Stimulated activated CD4-positive, alpha-beta T cell treated with anti-CD3 and anti-CD28 coated beads, Interleukin-15, amount 100 ng/mL, for 1 hour (primary cell): Measurements from ENCODE around the gene LAS1L.
"Not testable (repeated sequence)": the region's sequence is repeated elsewhere in the genome, so short reads cannot be mapped to it uniquely, and the experiment has no call there.

ENCODE experiments used
- DNase-seq, 2 donors: peaks; one replicate each; pipeline ENCODE4 v3.0.0-alpha.2; 2020; ENCODE audit warnings: low read depth in 1 of 2, low spot score in 1 of 2

LAS1L gene

DNA sequence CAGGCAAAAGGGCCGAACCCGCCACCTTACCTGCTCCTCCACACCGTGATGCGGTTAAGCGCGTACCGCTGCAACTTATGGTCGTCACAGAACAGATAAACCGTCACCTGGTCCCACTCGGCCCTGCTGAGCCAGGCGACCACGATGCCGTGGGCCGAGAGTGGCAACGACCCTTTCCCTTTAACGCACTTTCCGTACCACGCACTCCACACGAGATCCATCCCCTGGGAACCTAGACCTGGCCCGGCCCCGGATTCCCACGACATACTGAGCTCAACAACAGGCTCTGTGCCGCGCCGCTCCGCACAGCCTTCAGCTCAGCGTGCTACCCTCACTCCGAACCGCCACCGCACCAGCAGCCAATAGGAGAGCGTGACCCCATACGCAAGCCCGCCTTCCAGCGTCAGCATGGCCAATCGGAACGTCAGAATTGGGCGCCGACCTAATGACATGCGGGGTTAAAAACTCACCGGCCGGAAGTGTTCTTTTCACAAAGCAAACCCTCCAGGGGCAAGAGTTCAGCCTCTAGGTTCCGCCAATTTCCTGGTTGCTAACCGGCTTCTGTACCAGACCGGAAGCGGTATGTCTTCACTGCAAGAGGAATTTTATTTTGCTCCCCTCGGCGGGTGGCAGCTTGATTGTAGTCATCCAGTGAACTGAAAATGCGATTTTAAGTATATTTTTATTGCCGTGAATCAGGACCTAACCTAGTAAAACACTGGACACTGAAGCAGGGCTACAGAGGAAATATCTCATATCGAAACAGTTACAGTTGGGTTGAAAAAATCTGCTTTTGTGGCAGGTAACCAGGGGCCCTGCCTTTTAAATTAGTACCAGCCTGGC, at the start of gene LAS1L:
LAS1L (minus strand) TSS at position 338 of the 843 bp plus-strand sequence; CDS start at position 266, 72 bp downstream.
- peak; percentile 75 to 77 for DNase-seq

DNA sequence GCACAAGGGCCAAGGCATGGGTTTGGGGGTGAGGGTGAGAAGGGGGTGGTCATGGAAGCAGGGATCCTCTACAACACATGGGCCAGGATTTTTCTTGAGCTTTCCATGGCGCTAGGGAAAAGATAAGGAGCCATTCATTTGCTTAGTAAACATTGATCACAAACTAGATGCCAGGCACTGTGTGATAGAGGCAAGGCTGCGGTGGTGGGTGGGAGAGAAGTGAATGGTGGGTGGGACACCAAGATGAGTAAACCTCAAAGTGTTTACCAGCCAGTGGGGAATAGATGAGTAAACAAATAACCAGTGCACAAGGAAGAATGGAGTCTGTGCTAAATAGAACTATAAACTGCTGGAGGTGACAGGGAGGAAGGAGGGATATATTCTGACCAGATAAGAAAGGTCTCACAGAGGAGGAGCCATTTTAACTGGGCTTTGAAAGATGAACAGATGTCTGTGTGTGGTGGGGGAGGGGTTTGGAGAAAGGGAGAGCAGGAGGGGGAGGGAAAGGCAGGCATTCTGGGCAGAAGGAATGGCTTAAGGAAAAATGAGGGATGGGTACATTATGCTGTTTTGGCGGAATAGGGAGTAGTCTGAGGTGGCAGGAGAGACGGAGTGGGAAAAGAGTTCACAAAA, 48.0 kb upstream of the LAS1L start:
- DNase-seq: no peak

DNA sequence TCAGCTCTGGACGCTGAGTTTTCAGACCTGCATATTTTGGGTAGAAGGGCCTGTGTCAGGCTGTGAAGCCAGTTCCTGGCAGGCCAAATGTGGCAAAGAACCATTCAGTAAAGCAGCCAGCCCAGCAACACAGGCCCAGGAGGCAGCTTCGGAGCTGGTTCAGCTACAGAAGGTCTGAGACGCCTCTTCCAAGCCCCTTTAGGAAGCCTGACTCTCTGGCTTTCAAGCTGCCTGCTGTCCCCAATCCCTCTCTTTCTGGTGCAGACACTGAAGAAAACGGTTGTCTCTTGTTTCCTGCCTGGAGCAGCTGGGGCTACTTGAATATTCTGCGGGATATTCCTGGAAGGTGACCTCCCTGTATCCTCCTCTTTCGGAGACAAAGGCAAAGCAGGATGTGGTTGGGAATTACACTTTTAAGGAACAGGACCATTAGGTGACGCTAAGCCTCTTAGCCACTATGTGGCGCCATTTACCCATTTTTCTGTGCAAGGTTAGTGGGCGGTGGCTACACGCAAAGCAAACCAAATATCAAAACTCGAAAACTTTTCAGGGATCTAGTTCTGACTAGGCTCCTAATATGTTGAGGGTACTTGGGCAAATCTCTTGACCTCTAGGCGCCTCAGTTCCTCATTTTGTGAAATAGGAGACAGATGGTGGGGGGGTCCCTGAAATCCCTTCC, 47.2 kb upstream of the LAS1L start:
- peak in 1 of 2 donors; percentile 11 for DNase-seq

DNA sequence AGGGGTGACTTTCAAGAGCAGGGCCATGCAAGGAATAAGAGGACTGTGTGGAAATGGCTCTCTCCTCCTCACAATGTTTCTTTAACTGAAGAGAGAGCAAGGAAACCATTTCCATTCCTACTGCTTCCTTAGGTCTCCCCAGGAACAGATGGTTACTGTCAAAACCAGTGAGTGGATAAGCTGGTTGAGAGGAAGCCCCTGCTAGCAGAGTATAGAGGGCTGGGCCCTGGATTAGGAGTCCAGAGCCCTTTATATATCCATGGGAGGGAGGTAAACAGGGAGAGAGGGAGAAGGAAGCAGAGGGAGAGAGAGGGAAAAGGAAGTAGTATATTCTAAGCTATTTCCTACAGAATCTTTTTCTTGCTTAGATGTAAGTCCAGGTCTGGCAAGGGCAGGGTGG, 43.8 kb upstream of the LAS1L start:
- DNase-seq: no peak

DNA sequence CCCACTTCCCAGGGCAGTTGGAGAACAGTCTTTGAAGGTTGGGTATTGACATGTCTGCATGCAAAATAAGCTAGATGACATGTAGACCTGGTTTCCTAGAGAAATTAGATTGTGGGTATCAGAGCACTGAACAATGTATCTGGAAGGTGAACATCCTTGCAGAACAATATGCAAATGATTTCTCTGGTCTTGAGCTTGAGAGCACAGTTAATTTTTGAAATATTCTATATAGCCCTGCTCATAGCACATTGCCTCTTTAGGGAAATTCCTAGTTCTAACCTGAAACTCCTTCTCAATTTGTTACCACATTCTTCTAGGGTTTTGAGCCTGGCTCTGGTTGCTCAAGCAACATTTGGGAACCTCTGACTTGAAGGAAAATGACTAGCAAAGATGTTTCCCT, 41.6 kb upstream of the LAS1L start:
- DNase-seq: no peak

DNA sequence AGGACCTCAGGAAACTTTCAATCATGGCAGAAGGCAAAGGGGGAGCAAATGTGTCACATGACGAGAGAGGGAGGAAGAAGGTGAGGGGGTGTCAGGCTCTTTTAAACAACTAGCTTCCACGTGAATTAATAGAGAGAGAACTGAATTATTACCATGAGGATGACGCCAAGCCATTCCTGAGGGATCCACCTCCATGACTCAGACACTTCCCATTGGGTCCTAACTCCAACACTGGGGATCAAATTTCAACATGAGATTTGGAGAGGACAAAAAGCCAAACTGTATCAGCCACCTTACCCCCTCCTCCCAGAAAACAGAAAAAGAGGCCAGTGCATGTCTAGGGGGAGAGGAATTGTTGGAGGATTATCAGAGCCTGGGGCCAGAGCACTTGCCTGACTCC, 40.4 kb upstream of the LAS1L start:
- no peak for DNase-seq

DNA sequence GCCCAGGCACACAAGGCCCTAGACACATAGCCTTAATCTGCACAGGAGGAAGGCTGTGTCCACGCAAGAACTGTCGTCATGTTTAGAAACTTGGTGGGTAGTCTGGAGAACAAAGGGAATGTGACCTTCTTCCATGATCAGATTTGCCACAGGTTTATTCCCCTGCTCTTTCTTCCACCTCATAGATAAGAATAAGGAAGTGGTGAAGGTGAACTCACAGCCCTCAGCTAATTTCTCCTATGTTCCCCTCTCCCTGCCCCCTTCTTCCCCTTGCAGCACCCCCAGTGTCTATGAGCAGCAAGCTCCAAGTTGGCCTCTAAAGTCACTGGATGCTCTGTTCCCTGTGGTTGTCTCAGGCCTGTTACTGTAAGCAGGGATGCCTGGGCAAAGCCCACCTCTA, 39.8 kb upstream of the LAS1L start:
- DNase-seq: no peak

DNA sequence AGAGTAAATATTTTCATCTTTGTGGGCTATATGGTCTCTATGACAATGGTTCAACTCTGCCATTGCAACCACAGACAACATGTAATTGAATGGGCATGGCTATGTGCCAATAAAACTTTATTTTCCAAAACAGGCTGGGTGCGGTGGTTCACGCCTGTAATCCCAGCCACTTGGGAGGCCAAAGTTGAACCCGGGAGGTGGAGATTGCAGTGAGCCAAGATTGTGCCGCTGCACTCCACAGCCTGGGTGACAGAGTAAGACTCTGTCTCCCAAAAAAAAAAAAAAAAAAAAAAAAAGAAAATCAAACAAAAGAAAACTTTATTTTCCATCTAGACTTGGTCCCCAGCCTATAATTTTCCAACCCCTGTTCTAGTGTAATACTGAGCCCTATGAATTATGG, 38.4 kb upstream of the LAS1L start:
- DNase-seq: no peak

DNA sequence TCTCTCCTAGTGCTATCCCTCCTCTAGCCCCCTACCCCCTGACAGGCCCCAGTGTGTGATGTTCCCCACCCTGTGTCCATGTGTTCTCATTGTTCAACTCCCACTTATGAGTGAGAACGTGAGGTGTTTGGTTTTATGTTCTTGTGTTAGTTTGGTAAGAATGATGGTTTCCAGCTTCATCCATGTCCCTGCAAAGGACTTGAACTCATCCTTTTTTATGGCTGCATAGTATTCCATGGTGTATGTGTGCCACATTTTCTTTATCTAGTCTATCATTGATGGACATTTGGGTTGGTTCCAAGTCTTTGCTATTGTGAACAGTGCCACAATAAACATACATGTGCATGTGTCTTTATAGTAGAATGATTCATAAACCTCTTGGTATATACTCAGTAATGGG, 28.3 kb upstream of the LAS1L start:
- DNase-seq: not testable (repeated sequence)

DNA sequence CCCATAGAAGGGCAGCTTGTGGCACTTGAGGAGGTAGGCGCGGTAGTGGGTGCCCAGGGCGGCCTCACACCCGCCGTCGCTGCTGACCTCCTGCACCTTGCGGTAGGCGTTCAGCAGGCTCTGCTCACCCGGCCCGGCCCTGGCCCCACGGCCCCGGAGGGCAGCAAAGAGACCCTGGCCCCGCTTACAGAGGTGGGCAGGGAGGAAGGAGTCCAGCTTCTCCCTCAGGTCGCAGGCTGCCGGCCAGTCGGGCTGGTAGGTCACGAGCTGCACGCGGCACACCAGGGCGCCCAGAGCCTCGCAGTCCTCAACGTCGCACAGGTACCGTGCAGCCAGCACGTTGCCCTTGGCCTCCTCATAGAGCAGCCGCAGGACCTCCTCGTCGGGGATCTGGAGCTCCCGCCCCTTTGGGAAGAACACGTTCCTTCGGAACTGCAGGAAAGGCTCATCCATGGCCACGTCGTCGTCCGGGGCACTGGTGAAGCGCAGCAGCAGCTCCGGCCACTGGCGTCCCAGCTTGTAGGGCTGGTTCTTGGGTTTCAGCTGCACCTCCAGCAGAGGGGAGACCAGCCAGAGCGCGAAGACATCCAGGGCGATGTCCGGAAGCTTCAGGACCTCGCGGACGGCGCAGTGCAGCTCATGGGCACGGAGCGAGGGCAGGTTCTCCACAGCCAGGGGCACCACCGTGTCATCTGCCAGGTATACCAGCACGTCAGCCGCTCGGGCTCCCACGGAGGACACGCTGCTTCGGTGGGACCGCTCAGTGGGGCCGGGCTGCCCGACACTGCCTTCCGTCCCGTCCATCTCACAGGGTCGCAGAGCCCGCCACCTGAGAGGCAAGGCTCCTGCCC, 17.1 kb upstream of the LAS1L start:
- no peak for DNase-seq

DNA sequence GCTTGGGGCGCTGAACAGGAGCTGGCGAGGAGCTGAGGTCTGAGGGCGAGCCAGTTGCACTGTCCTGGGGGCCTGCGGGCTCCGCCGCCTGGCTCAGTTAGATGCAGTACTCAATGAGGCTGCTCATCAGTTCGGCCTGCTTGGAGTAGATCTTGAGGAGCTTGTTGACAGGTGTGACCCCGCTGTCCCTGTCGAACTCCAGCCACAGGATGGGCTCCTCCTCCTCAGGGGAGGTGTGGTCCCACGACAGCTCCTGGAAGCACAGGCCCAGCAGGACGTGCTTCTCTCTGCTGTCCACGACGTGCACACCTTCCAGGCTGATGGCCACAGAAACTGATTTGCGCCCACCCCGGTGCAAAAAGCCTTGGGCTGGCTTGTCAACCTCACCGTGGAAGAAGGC, 16.5 kb upstream of the LAS1L start:
- DNase-seq: no peak

DNA sequence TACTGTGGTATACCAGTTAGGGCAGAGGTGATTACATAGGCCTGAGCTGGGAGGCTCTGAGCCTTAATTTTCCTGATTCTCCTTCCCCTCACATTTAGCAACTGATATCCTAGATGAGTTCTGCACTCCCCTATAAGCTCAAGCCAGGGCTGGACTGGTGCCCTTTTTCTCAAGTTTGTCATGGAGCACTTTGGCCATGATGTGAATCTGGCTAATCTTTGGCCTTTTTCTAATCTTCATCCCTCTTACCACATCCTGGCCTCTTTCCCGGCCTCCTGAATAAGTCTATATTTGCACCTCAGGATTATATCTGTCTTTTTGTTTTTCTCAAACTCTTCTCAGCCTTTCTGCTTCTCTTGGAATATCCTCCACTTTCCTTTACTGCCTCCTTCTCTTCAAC, 10.9 kb upstream of the LAS1L start:
- DNase-seq: no peak

DNA sequence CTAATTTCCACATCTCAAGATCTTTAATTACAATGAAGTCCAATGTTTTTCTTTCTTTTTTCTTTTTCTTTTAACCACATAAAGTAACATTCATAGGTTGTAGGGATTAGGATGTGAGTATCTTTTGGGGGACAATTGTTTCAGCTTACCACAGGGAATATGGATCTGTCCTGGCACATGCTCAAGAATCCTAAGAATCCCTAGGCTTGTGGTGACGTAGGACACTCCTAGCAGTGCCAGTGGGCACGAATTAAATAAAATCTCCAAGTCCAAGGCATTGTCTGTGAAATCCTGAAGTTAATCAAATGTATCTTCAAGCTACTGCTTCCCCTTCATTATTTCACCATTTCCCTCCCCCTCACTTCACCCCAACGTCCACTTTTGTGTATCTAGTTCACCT, 2.6 kb upstream of the LAS1L start:
- DNase-seq: no peak

DNA sequence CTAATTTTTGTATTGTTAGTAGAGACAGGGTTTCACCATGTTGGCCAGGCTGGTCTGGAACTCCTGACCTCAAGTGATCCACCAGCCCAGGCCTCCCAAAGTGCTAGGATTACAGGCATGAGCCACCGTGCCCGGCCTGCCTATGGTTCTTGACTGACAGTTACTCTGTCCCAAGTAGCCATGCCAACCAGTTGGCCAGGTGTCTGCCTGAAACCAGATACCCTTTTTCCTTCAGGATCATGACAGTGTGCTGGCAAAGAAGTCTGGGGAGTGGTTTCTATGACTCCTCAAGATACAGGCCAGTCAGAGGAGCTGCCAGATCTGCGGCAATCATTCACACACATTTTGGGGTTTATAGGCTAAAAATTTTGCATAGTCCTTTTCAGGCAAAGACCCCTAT, 1.7 kb upstream of the LAS1L start:
- no peak for DNase-seq

DNA sequence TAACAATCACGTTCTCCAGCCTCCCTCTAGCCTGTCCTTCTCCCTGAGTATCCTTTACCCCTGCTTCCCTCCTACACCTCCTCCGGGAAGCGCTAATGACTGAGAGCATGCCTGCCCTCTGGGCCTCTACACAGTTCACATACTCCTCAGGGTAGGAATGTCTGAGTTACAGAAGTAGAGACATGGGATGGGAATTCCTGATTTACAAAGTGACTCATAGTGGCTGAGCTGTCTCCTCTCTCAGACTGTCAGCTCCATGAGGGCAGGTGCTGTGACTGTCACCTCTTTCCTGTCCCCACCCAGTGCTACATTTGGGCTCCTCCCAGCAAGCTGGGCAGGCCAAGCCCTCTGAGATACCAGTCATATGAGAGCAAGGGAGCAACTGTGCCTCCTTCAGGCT, 2.6 kb downstream of the LAS1L start:
- DNase-seq: no peak

DNA sequence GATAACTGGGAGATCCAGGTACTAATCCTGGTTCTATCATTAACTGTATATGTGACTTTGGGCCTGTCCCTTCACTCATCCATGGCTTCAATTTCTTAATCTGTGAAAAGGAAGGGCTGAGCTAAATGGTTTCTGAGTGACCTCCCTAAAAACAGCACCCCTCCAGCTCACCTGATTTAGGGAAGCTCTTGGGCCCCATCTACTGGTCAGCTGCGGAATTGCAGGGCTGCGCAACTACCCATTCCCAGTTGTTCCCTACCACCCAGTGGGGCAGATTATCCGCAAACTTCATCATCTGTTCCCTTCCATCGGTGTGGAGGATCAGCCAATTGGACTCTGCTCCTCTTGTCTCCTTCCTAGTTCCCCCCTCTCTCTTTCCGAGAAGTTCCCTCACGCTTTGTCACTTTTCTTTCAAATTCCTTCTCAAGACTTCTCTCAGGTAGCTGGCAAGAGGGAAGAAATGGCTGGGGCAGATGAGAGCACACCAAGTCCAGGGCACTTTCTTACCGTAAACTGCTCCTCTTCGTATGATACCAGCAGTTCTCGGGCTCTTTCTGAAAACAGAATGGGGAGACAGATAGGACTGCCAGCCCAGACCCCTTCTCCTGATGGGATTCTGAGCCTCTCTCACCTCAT, 5.8 kb downstream of the LAS1L start:
- peak; percentile 3 to 25 for DNase-seq

DNA sequence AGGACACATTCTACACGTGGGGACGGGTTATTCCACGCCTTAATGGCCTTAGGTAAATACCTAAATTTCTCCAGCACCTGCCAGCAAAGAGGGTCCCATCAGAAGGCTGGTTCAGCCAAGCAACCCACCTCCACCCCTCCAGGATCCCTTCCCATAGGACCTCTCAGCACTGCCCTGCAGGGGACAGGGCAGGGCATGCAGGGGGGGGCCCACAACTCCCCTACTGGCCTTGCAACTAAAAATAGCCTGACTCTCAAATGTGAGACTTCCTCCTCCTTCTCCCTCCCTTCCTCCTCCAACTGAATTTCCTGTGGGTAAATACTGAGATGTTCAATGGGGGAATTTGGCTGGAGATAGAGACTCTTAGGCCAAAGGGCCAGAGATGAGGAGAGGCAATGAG, 6.3 kb downstream of the LAS1L start:
- no peak for DNase-seq

DNA sequence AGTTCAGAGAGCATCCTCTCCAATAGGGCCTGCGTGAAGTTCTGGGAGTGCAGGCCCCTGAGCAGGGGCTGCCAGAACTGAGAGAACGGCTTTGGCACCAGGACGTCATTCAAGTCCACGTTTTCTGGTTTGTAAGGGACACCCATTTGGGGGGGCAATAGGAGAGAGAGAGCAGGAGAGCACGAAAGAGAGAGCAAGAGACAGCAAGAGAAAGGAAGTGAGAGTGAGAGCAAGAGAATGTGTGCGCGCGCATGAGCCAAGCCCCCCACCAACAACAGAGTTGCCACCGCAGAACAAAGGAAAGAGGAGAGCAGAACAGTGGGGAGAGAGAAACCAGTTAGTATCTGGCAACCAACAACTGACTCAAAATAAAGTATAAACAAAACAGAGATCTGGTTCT, 10.4 kb downstream of the LAS1L start:
- DNase-seq: no peak

DNA sequence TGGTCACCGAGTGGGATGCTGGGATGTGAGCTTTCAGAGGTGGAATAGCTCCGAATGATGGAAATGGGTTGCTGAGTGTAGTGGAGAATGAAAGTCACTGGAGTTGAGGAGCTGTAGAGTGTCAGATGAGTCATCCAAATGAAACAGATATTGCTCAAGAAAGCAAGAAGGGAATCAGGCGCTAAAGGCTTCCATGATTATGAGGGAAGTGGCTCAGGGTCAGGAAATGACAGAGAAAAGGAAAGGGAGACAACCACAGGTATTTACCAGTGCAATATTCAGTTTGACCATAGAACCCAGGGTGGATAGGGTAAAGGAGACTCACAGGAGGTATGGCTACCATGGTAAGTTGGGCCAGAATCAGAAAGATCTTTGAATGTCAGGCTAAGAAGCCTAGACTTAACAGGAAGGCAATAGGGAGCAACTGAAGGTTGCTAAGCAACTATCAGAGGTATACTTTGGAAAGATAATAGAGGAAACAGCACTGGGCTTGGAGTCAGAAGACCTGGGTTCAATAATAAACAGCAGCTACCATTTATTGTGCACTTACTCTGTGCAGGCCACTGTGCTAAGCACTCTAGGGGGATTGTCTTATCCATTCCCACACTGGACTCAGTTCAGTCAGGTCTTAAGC, 11.7 kb downstream of the LAS1L start:
- DNase-seq: no peak

DNA sequence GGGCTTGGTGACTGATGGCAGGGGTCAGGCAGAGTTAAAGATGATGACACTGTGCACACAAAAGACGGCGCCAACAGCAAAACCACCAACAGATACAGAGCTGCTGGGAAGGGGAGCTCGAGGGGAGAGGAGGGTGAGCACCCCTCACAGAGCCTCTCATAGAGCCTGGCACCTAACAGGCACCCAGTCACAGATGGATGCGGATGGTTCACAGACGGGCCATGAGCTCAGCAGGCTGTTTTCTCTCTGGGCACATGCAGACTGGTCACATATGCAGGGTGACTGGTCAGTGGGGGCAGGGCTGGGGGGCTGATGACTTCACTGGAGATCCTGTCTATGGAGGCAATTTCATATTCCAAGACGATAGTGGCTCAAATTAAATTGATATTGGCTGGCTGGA, 15.1 kb downstream of the LAS1L start:
- DNase-seq: not testable (repeated sequence)
